Measurements from ENCODE around the gene ATP13A1.

GRCh38 chr19:19600793-19601330 is 62.6 kb downstream of the ATP13A1 start:
- TF ChIP-seq ZNF274 (IDR thresholded peaks at IDR 0.05; ENCODE audit: low read depth, low read length), result no peak
- no peak for TF ChIP-seq YY1 (IDR thresholded peaks at IDR 0.05; ENCODE audit: insufficient read depth, insufficient read length)
- TF ChIP-seq SUZ12 (IDR thresholded peaks at IDR 0.05; ENCODE audit: extremely low read depth, insufficient read depth, insufficient read length), result no peak

All from NT2/D1 (cell line).